Gastroesophageal sphincter (tissue), 3 donors: Measurements from ENCODE around the gene BDKRB2.

Experiments
- EP300 ChIP-seq: sonication (generic); formaldehyde crosslinking; IDR thresholded peaks from one replicate; pipeline ENCODE4 v1.6.1; 2017; ENCODE audit warnings: antibody characterized with exemption, mild to moderate bottlenecking
- POLR2A ChIP-seq, 2 donors: fragments of 450-650 bp; IDR thresholded peaks; one replicate each; pipeline ENCODE4 v1.6.1; 2017; ENCODE audit warnings: antibody characterized with exemption in 2 of 2, mild to moderate bottlenecking in 2 of 2, moderate library complexity in 1 of 2
- TF ChIP-seq, protein P1 (sequence below), 4 experiments: fragments of 200-600 bp in 2 of 4; fragments of 450-650 bp in 2 of 4; sonication (generic) in 1 of 4; IDR thresholded peaks; one replicate each; pipeline ENCODE4 v1.5.1; 2017 to 2019; ENCODE audit warnings: antibody characterized with exemption in 4 of 4, mild to moderate bottlenecking in 2 of 4, moderate library complexity in 2 of 4

GRCh38 chr14:96257900-96258299 lies 53.3 kb downstream of the BDKRB2 start:
- TF ChIP-seq, protein P1, sequence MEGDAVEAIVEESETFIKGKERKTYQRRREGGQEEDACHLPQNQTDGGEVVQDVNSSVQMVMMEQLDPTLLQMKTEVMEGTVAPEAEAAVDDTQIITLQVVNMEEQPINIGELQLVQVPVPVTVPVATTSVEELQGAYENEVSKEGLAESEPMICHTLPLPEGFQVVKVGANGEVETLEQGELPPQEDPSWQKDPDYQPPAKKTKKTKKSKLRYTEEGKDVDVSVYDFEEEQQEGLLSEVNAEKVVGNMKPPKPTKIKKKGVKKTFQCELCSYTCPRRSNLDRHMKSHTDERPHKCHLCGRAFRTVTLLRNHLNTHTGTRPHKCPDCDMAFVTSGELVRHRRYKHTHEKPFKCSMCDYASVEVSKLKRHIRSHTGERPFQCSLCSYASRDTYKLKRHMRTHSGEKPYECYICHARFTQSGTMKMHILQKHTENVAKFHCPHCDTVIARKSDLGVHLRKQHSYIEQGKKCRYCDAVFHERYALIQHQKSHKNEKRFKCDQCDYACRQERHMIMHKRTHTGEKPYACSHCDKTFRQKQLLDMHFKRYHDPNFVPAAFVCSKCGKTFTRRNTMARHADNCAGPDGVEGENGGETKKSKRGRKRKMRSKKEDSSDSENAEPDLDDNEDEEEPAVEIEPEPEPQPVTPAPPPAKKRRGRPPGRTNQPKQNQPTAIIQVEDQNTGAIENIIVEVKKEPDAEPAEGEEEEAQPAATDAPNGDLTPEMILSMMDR (IDR thresholded peaks at IDR 0.05): no peak
- no peak for TF ChIP-seq POLR2A (IDR thresholded peaks at IDR 0.05)
- TF ChIP-seq EP300: no peak
